Tibial nerve (tissue), 4 donors: ENCODE results near the gene XG.

Experiments used
- EP300 ChIP-seq, 2 donors: sonication (generic); formaldehyde crosslinking; IDR thresholded peaks; one replicate each; pipeline ENCODE4 v1.6.1; 2017; ENCODE audit warnings: antibody characterized with exemption in 2 of 2, mild to moderate bottlenecking in 1 of 2
- POLR2A ChIP-seq, 2 donors: fragments of 450-650 bp; IDR thresholded peaks; one replicate each; pipeline ENCODE4 v1.6.1; 2017; ENCODE audit warnings: antibody characterized with exemption in 2 of 2, mild to moderate bottlenecking in 2 of 2, moderate library complexity in 2 of 2
- TF ChIP-seq, protein P1 (sequence below), 5 experiments: fragments of 200-600 bp in 3 of 5; fragments of 450-650 bp in 2 of 5; sonication (generic) in 3 of 5; IDR thresholded peaks; one replicate each; pipeline ENCODE4 v1.5.1; 2016 to 2019; ENCODE audit warnings: antibody characterized with exemption in 5 of 5, mild to moderate bottlenecking in 3 of 5, moderate library complexity in 2 of 5

DNA sequence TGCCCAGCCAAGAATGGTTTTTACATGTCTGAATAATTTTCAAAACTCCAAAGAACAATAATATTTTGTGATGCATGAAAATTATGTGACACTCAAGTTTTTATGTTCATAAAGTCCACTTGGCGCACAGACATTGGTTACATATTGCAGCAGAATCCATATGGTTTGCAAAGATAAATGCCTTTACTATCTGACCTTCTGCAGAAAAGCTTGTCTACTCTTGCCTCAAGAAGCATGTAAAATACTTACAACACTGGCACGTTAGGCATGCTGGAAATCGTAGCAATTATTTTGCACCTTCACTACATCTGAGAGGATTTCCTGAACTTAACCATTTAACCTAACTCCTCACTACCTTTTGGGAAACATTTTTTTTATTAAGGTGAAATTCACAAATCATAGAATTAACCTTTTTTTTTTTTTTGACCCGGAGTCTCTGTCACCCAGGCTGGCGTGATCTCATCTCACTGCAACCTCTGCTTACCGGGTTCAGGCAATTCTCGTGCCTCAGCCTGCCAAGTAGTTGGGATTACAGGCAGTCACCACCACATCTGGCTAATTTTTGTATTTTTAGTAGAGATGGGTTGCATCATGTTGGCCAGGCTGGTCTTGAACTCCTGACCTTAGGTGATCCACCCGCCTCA is 3.5 kb upstream of the XG start:
- TF ChIP-seq, protein P1, sequence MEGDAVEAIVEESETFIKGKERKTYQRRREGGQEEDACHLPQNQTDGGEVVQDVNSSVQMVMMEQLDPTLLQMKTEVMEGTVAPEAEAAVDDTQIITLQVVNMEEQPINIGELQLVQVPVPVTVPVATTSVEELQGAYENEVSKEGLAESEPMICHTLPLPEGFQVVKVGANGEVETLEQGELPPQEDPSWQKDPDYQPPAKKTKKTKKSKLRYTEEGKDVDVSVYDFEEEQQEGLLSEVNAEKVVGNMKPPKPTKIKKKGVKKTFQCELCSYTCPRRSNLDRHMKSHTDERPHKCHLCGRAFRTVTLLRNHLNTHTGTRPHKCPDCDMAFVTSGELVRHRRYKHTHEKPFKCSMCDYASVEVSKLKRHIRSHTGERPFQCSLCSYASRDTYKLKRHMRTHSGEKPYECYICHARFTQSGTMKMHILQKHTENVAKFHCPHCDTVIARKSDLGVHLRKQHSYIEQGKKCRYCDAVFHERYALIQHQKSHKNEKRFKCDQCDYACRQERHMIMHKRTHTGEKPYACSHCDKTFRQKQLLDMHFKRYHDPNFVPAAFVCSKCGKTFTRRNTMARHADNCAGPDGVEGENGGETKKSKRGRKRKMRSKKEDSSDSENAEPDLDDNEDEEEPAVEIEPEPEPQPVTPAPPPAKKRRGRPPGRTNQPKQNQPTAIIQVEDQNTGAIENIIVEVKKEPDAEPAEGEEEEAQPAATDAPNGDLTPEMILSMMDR (IDR thresholded peaks at IDR 0.05): no peak
- TF ChIP-seq EP300 (IDR thresholded peaks at IDR 0.05): no peak
- no peak for TF ChIP-seq POLR2A (IDR thresholded peaks at IDR 0.05)
